ENCODE measurements around the gene RBP3. TPM values are rescaled to one million over a fixed set of nuclear protein-coding genes. Genes with fewer than 3 reads are reported as not detected.

Gene RBP3
- total RNA-seq, 1 experiment from 2014 or later, result not detected

DNA sequence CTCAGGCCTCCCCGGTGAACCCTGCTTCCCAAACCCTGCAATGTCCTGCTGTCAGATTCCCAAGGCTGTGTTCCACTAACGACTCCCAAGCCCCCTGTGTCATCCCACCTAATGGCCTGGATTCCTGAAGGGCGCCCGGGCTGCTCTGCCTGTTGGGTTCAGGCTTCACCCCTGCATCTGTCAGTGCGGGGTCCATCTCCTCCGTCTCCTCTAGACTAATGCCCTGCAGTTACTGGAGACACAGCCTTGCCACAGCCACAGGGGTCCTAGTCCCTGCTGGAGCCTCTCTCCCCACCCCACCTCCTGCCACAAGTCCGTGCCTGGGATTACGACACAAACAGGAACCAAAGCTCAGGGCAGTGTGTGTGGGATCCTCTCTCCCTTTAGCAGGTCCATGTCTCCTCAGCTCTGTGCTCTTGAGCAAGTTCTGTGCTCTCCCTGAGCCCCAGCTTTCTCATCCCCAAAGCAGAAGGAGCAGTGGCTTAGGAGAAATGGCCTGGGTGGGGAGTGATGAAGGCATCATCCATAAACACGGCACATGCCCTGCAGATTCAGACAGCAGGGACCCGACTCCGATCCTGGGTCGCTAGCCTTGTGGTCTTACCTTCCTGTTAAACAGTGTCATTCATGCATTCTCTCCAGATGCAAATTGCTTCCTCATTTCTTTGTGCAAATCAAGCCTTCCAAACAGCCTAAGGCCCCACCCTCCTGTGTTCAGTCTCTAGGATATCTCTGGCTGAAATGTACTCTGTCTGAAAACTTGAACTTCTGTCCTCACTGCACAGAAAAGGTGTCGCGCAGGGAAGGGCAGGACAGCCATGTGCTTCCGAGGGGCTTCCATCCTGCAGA is 8.2 kb upstream of the RBP3 start:
- no peaks in the 10 kb centered on the region for H3K36me3 ChIP-seq
- no peaks in the 10 kb centered on the region for H3K4me1 ChIP-seq
- DNase-seq, result no peak
- no peak overlapping the region for H3K27ac ChIP-seq
- no peaks in the 10 kb centered on the region for H3K27me3 ChIP-seq
- H3K4me3 ChIP-seq, result no peak overlapping the region
- H3K9me3 ChIP-seq (replicated peaks), result no peaks in the 10 kb centered on the region

GRCh38 chr10:47340608-47341170 is 7.5 kb upstream of the RBP3 start:
- Histone ChIP-seq H3K4me1 (no peaks in the 10 kb centered on the region), H3K9me3 (replicated peaks) (no peaks in the 10 kb centered on the region), H3K27me3 (no peaks in the 10 kb centered on the region), H3K36me3 (no peaks in the 10 kb centered on the region), H3K27ac (no peak overlapping the region), H3K4me3 (no peak overlapping the region)
- peak; percentile 19 to 50 for DNase-seq

DNA sequence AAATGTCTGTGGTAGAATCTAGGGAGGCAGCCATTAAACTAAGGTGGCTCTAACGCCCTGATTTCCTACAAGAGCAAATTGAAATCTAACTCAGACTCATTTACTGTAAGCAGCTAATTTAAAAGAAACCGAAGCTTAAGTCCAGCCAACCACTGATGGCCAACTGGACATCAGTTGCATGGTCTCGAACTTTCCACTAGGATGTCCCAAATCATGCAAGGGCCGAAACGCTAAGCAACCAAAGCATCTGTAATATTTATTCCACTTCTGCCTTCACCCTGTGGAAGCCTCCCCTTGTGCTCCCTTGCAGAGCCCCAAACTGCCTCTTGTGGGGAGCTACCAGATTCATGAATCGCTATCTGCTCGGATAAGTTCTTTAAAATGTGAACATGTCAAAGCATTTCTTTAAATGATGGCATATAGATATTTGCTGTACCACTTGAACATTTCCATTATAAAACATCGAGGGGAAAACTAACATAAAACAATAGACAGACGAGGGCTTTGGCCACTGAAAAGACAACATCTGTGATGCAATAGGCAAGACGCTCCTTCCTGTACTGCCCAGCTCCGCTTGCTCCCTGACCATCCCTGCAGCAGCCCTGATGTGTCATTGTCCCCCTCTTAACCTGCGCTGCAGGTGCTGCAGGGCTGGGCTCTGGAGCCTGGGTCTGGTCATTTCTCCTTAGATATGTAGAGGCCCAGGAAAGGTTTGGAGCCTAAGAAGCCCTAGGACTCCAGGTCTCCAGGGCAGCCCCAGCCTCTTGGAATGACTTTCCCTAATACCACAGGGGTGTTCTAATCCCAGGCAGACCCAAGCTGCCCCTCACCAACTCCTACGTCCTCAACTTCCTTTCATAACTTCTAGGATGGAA is 2.9 kb upstream of the RBP3 start:
- Histone ChIP-seq H3K36me3 (no peaks in the 10 kb centered on the region), H3K27ac (no peak overlapping the region), H3K4me1 (no peaks in the 10 kb centered on the region), H3K27me3 (no peaks in the 10 kb centered on the region), H3K4me3 (no peak overlapping the region), H3K9me3 (replicated peaks) (no peaks in the 10 kb centered on the region)
- DNase-seq, result no peak

DNA sequence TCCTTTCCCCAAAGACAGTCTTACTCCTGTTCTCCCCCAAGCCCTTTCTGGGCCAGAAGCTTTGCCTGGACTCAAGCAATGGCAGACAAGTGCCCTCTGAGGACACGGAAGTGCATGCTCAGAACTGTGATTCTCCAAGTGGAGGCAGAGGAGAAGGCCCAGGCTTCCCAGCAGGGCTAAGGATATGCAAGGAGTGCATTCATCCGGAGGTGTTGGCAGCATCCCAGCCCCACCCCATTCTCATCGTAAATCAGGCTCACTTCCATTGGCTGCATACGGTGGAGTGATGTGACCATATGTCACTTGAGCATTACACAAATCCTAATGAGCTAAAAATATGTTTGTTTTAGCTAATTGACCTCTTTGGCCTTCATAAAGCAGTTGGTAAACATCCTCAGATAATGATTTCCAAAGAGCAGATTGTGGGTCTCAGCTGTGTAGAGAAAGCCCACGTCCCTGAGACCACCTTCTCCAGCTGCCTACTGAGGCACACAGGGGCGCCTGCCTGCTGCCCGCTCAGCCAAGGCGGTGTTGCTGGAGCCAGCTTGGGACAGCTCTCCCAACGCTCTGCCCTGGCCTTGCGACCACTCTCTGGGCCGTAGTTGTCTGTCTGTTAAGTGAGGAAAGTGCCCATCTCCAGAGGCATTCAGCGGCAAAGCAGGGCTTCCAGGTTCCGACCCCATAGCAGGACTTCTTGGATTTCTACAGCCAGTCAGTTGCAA is 1.4 kb upstream of the RBP3 start:
- Histone ChIP-seq H3K36me3 (no peaks in the 10 kb centered on the region), H3K4me1 (no peaks in the 10 kb centered on the region), H3K27me3 (no peaks in the 10 kb centered on the region), H3K4me3 (no peak overlapping the region), H3K27ac (no peak overlapping the region), H3K9me3 (replicated peaks) (no peaks in the 10 kb centered on the region)
- DNase-seq, result peak; percentile 16 to 31

DNA sequence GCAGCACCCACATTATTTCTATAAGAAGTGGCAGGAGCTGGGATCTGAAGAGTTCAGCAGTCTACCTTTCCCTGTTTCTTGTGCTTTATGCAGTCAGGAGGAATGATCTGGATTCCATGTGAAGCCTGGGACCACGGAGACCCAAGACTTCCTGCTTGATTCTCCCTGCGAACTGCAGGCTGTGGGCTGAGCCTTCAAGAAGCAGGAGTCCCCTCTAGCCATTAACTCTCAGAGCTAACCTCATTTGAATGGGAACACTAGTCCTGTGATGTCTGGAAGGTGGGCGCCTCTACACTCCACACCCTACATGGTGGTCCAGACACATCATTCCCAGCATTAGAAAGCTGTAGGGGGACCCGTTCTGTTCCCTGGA is 874 bp upstream of the RBP3 start:
- Histone ChIP-seq H3K4me3 (no peak overlapping the region), H3K27ac (no peak overlapping the region), H3K36me3 (no peaks in the 10 kb centered on the region), H3K9me3 (replicated peaks) (no peaks in the 10 kb centered on the region), H3K27me3 (no peaks in the 10 kb centered on the region), H3K4me1 (no peaks in the 10 kb centered on the region)
- DNase-seq, result no peak

DNA sequence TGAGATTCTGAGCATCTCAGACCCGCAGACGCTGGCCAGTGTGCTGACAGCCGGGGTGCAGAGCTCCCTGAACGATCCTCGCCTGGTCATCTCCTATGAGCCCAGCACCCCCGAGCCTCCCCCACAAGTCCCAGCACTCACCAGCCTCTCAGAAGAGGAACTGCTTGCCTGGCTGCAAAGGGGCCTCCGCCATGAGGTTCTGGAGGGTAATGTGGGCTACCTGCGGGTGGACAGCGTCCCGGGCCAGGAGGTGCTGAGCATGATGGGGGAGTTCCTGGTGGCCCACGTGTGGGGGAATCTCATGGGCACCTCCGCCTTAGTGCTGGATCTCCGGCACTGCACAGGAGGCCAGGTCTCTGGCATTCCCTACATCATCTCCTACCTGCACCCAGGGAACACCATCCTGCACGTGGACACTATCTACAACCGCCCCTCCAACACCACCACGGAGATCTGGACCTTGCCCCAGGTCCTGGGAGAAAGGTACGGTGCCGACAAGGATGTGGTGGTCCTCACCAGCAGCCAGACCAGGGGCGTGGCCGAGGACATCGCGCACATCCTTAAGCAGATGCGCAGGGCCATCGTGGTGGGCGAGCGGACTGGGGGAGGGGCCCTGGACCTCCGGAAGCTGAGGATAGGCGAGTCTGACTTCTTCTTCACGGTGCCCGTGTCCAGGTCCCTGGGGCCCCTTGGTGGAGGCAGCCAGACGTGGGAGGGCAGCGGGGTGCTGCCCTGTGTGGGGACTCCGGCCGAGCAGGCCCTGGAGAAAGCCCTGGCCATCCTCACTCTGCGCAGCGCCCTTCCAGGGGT is 703 bp downstream of the RBP3 start:
- no peak for DNase-seq
- H3K36me3 ChIP-seq, result no peaks in the 10 kb centered on the region

GRCh38 chr10:47349516-47349915 is 1.4 kb downstream of the RBP3 start:
- H3K9me3 ChIP-seq (replicated peaks), result no peaks in the 10 kb centered on the region

More for the DNA sequence above, 703 bp downstream of the RBP3 start:
- Histone ChIP-seq H3K9me3 (replicated peaks) (no peaks in the 10 kb centered on the region), H3K4me3 (no peak overlapping the region), H3K4me1 (no peaks in the 10 kb centered on the region), H3K27ac (no peak overlapping the region), H3K27me3 (no peaks in the 10 kb centered on the region)

DNA sequence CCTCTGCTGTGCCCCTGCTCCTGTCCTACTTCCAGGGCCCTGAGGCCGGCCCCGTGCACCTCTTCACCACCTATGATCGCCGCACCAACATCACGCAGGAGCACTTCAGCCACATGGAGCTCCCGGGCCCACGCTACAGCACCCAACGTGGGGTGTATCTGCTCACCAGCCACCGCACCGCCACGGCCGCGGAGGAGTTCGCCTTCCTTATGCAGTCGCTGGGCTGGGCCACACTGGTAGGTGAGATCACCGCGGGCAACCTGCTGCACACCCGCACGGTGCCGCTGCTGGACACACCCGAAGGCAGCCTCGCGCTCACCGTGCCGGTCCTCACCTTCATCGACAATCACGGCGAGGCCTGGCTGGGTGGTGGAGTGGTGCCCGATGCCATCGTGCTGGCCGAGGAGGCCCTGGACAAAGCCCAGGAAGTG is 1.8 kb downstream of the RBP3 start:
- H3K27ac ChIP-seq, result no peak overlapping the region
- no peak for DNase-seq
- H3K27me3 ChIP-seq, result no peaks in the 10 kb centered on the region
- no peak overlapping the region for H3K4me3 ChIP-seq
- no peaks in the 10 kb centered on the region for H3K4me1 ChIP-seq
- H3K36me3 ChIP-seq, result no peaks in the 10 kb centered on the region
- no peaks in the 10 kb centered on the region for H3K9me3 ChIP-seq (replicated peaks)

More at GRCh38 chr10:47349516-47349915, 1.4 kb downstream of the RBP3 start:
- Histone ChIP-seq H3K4me1 (no peaks in the 10 kb centered on the region), H3K4me3 (no peak overlapping the region), H3K27me3 (no peaks in the 10 kb centered on the region), H3K36me3 (no peaks in the 10 kb centered on the region), H3K27ac (no peak overlapping the region)
- DNase-seq, result no peak

- H3K27ac ChIP-seq, result no peak overlapping the region
- H3K36me3 ChIP-seq, result no peaks in the 10 kb centered on the region
- no peak for DNase-seq
- no peaks in the 10 kb centered on the region for H3K27me3 ChIP-seq
- H3K4me3 ChIP-seq, result no peak overlapping the region
- no peaks in the 10 kb centered on the region for H3K9me3 ChIP-seq (replicated peaks)
- H3K4me1 ChIP-seq, result no peaks in the 10 kb centered on the region
Measured at GRCh38 chr10:47350671-47351640, 2.8 kb downstream of the RBP3 start.

DNA sequence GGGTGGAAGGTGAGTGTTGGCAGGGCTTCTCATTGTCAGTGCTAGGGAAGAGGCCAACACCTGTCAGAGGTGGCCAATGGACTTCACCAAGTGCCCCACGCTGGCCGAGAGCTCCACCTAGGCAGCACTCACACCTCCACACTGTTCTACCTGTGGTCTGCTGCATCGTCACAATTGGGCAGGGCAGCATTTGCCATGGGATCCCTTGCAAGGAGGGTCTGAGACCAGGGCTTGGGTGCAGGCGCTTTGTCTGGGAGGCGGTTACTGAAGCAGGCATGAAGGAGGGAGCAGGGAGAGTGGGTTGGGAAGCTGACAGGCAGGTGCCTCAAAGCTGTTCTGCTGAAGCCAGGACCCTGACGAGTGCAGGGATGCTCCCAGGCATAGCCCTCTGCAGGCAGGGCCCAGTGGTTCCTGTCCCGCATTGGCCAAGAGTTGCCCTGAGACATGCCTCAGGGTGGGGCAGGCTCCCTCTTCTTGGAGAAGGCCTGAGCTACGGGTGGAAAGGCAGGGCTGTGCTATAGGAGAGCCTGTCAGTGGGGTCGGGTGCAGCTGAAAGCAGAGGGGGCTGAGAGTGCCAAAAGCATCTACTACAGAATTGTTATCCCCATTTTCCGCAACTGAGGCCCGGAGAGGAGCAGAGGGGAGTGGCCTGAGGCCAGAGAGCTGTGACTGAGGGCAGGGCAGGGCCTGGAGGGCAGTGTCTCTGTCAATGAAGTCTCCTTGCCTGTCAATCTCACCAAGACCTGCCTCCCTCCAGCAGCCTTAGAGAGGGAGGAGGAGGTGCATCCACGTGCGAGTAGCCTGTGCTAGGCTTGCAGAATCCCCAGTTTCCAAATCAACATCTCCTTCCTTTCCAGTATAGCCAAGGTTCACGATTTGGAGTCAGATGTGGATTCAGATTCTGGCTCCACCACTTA is 4.0 kb downstream of the RBP3 start:
- Histone ChIP-seq H3K4me1 (no peaks in the 10 kb centered on the region), H3K27ac (no peak overlapping the region), H3K9me3 (replicated peaks) (no peaks in the 10 kb centered on the region), H3K27me3 (no peaks in the 10 kb centered on the region), H3K36me3 (no peaks in the 10 kb centered on the region), H3K4me3 (no peak overlapping the region)
- DNase-seq, result no peak

GRCh38 chr10:47353351-47353750 is 5.2 kb downstream of the RBP3 start:
- H3K27ac ChIP-seq, result no peak overlapping the region
- H3K4me3 ChIP-seq, result no peak overlapping the region
- H3K4me1 ChIP-seq, result no peaks in the 10 kb centered on the region
- no peaks in the 10 kb centered on the region for H3K27me3 ChIP-seq
- no peak for DNase-seq
- no peaks in the 10 kb centered on the region for H3K9me3 ChIP-seq (replicated peaks)
- H3K36me3 ChIP-seq, result no peaks in the 10 kb centered on the region

- no peaks in the 10 kb centered on the region for H3K27me3 ChIP-seq
- no peaks in the 10 kb centered on the region for H3K9me3 ChIP-seq (replicated peaks)
- H3K4me1 ChIP-seq, result no peaks in the 10 kb centered on the region
- no peak overlapping the region for H3K4me3 ChIP-seq
- no peak for DNase-seq
- H3K27ac ChIP-seq, result no peak overlapping the region
- H3K36me3 ChIP-seq, result no peaks in the 10 kb centered on the region
Measured at GRCh38 chr10:47354165-47354564, 6.0 kb downstream of the RBP3 start.
